Stimulated activated CD8-positive, alpha-beta memory T cell treated with anti-CD3 and anti-CD28 coated beads, Interleukin-7, amount 100 ng/mL, for 48 hours (primary cell): ENCODE data around the gene TUBGCP2.
"Not testable (repeated sequence)": the region's sequence is repeated elsewhere in the genome, so short reads cannot be mapped to it uniquely, and the experiment has no call there.

ENCODE experiments used
- DNase-seq, 2 donors: peaks; one replicate each; pipeline ENCODE4 v3.0.0-alpha.2; 2020; ENCODE audit warnings: low read depth in 1 of 2; ENCODE audit errors: extremely low read depth in 1 of 2

TUBGCP2 gene

GRCh38 chr10:133234796-133235195, 73.9 kb downstream of the TUBGCP2 start:
- not testable (repeated sequence) for DNase-seq

GRCh38 chr10:133231946-133232574, 76.6 kb downstream of the TUBGCP2 start:
- DNase-seq = no peak

- DNase-seq = no peak
These were observed 77.3 kb downstream of the TUBGCP2 start for GRCh38 chr10:133231244-133231945.

GRCh38 chr10:133230387-133231195, 78.1 kb downstream of the TUBGCP2 start:
- DNase-seq = no peak

- no peak for DNase-seq
These were observed 78.7 kb downstream of the TUBGCP2 start, which contains the start of gene UTF1 for GRCh38 chr10:133230044-133230361. Gene UTF1 (plus strand): TSS chr10:133230217. CDS start chr10:133230289, 72 bp downstream.

GRCh38 chr10:133229265-133230043, 79.2 kb downstream of the TUBGCP2 start:
- no peak for DNase-seq
